ENCODE results near the gene KRTAP4-8. TPM values are rescaled to one million over a fixed set of nuclear protein-coding genes. Genes with fewer than 3 reads are reported as not detected.
"Not testable (repeated sequence)": the region's sequence is repeated elsewhere in the genome, so short reads cannot be mapped to it uniquely, and the experiment has no call there.

The KRTAP4-8 gene
- polyA plus RNA-seq (2014; cell fraction: cytosol; rRNA removed) = not detected in 2 replicates
- not detected in 2 replicates for polyA plus RNA-seq (2014; cell fraction: nucleus; rRNA removed)

GRCh38 chr17:41098042-41098441 lies at the start of gene KRTAP4-8:
Gene KRTAP4-8, minus strand, starts transcription at chr17:41098142. Its CDS starts 58 bp downstream, at chr17:41098084.
- DNase-seq (ENCODE audit: low spot score) = no peak

- DNase-seq (ENCODE audit: low spot score) = no peak
Measured at GRCh38 chr17:41145261-41145660, 47.3 kb upstream of the KRTAP4-8 start.

- no peak for DNase-seq (ENCODE audit: low spot score)
Measured at GRCh38 chr17:41144846-41145245, 46.9 kb upstream of the KRTAP4-8 start.

GRCh38 chr17:41141361-41141760 lies 43.4 kb upstream of the KRTAP4-8 start:
- DNase-seq (ENCODE audit: low spot score) = no peak

- DNase-seq (ENCODE audit: low spot score) = no peak
Measured at GRCh38 chr17:41140360-41141131, 42.6 kb upstream of the KRTAP4-8 start, which contains the start of gene KRTAP4-6. Gene KRTAP4-6, minus strand, starts transcription at chr17:41140544. Its CDS starts 57 bp downstream, at chr17:41140487.

GRCh38 chr17:41139865-41140264 lies 41.9 kb upstream of the KRTAP4-8 start:
- not testable (repeated sequence) for DNase-seq (ENCODE audit: low spot score)

GRCh38 chr17:41133880-41134735 lies 36.2 kb upstream of the KRTAP4-8 start:
- no peak for DNase-seq (ENCODE audit: low spot score)

- DNase-seq (ENCODE audit: low spot score) = no peak
Measured at GRCh38 chr17:41131979-41132378, 34.0 kb upstream of the KRTAP4-8 start.

- no peak for DNase-seq (ENCODE audit: low spot score)
Measured at GRCh38 chr17:41127371-41127770, 29.4 kb upstream of the KRTAP4-8 start.

GRCh38 chr17:41126412-41126811 lies 28.5 kb upstream of the KRTAP4-8 start:
- no peak for DNase-seq (ENCODE audit: low spot score)

GRCh38 chr17:41125064-41125463 lies 27.1 kb upstream of the KRTAP4-8 start:
- DNase-seq (ENCODE audit: low spot score) = no peak

GRCh38 chr17:41123991-41124371 lies 26.0 kb upstream of the KRTAP4-8 start, which contains the start of gene KRTAP4-12:
Gene KRTAP4-12, minus strand, starts transcription at chr17:41124182. Its CDS starts 60 bp downstream, at chr17:41124122.
- DNase-seq (ENCODE audit: low spot score) = not testable (repeated sequence)

- not testable (repeated sequence) for DNase-seq (ENCODE audit: low spot score)
Measured at GRCh38 chr17:41123292-41123990, 25.5 kb upstream of the KRTAP4-8 start.

GRCh38 chr17:41121742-41122141 lies 23.8 kb upstream of the KRTAP4-8 start:
- no peak for DNase-seq (ENCODE audit: low spot score)

- not testable (repeated sequence) for DNase-seq (ENCODE audit: low spot score)
Measured at GRCh38 chr17:41119696-41120690, 22.1 kb upstream of the KRTAP4-8 start.

GRCh38 chr17:41118721-41119120 lies 20.8 kb upstream of the KRTAP4-8 start:
- DNase-seq (ENCODE audit: low spot score) = no peak

- DNase-seq (ENCODE audit: low spot score) = not testable (repeated sequence)
Measured at GRCh38 chr17:41117846-41118386, 20.0 kb upstream of the KRTAP4-8 start, which contains the start of gene KRTAP4-11. Gene KRTAP4-11, minus strand, starts transcription at chr17:41118373. Its CDS starts 58 bp downstream, at chr17:41118315.

GRCh38 chr17:41116297-41116696 lies 18.4 kb upstream of the KRTAP4-8 start:
- DNase-seq (ENCODE audit: low spot score) = no peak

GRCh38 chr17:41111151-41111885 lies 13.4 kb upstream of the KRTAP4-8 start:
- DNase-seq (ENCODE audit: low spot score) = no peak
